Measurements from ENCODE around the gene ABCC4.
A peak's percentile ranks its signal among the peaks of the same experiment; 100 is the strongest.

Gene ABCC4

GRCh38 chr13:95156208-95156607 lies 145.0 kb downstream of the ABCC4 start:
- peak; percentile 47 for TF ChIP-seq CTCF (IDR thresholded peaks at IDR 0.05; ENCODE audit: low read length, missing control alignments)
- H3K4me3 ChIP-seq (replicated peaks; ENCODE audit: low read depth, low read length) = no peak overlapping the region
- DNase-seq (ENCODE audit: low read depth) = peak; percentile 65

- no peak overlapping the region for H3K4me3 ChIP-seq (replicated peaks; ENCODE audit: low read depth, low read length)
- no peak for DNase-seq (ENCODE audit: low read depth)
- no peak for TF ChIP-seq CTCF (IDR thresholded peaks at IDR 0.05; ENCODE audit: low read length, missing control alignments)
Measured at GRCh38 chr13:95155504-95155903, 145.7 kb downstream of the ABCC4 start.

GRCh38 chr13:95155093-95155492 lies 146.2 kb downstream of the ABCC4 start:
- H3K4me3 ChIP-seq (replicated peaks; ENCODE audit: low read depth, low read length) = no peak overlapping the region
- no peak for TF ChIP-seq CTCF (IDR thresholded peaks at IDR 0.05; ENCODE audit: low read length, missing control alignments)
- peak; percentile 23 for DNase-seq (ENCODE audit: low read depth)

DNA sequence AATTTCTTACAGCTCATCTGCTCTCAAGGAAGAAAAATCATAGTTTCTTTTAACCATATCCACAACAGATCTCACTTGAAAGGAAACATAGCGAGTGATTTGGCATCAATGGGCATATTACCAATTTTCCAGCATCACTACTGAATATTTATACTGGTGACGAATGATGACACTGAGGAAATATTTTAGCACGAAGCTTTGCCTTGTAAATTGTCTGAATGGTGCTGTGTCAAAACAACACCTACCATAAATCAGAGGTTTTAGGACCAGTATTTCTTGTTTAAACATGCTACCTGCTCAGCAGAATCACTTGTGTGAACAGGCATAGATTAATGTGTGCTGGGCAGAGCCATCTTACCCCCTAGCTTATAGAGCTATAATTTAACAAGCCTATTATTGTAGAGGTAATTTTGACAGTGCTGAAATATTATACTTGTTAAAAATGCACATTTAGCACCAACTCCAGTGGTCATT lies 146.8 kb downstream of the ABCC4 start:
- TF ChIP-seq CTCF (IDR thresholded peaks at IDR 0.05; ENCODE audit: low read length, missing control alignments) = no peak
- peak overlapping the region; percentile 9 for H3K4me3 ChIP-seq (replicated peaks; ENCODE audit: low read depth, low read length)
- peak; percentile 49 for DNase-seq (ENCODE audit: low read depth)

DNA sequence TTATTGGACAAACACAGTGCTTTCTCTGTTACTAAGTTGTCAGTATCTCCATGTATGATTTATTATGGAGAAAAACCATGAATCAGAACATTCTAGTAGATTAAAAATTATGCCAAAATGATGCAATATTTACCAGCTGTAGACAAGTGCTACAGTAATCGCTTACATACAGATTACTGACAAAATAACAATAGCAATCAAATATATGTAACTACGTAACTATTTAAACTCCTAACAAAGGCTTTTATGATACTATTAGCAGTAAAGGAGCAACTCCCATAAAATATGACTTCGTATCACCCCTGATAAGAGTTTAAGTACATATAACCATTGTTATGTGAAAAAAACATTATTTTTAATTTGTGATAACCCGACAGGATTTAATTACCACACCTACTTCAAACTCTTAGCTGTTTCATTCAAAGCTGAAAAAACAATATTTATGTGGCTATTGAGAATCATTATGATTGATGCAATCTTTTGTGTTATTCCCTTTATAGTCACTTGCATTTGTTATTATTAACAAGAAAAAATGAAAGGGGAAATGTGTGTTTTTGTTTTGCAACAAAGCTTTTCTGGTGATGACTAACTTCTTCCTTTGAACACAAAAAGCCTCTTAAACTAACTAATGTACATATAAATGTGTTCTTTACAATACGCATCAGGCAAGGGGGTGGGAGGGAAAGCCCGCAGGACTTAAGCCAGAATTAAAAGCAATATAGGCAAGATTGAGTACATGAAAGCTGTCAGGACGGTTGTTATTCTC lies 147.4 kb downstream of the ABCC4 start:
- no peak for TF ChIP-seq CTCF (IDR thresholded peaks at IDR 0.05; ENCODE audit: low read length, missing control alignments)
- peak; percentile 64 for DNase-seq (ENCODE audit: low read depth)
- peak overlapping the region; percentile 9 for H3K4me3 ChIP-seq (replicated peaks; ENCODE audit: low read depth, low read length)

GRCh38 chr13:95151942-95152587 lies 149.2 kb downstream of the ABCC4 start:
- no peak for DNase-seq (ENCODE audit: low read depth)
- H3K4me3 ChIP-seq (replicated peaks; ENCODE audit: low read depth, low read length) = no peak overlapping the region
- TF ChIP-seq CTCF (IDR thresholded peaks at IDR 0.05; ENCODE audit: low read length, missing control alignments) = no peak

Data from fibroblast of pulmonary artery (primary cell).